GM12872 (cell line): ENCODE data around the gene SIRT6.

ENCODE experiments used
- CTCF ChIP-seq: IDR thresholded peaks from 3 replicates; pipeline ENCODE4 v1.5.1; 2011; ENCODE audit warnings: low read depth, mild to moderate bottlenecking, low read length, moderate library complexity; ENCODE audit not compliant: insufficient read depth

The SIRT6 gene

GRCh38 chr19:4217429-4218264 is 35.3 kb upstream of the SIRT6 start:
- no peak for TF ChIP-seq CTCF

- TF ChIP-seq CTCF: no peak
Measured at GRCh38 chr19:4216846-4217245, 34.5 kb upstream of the SIRT6 start.

- TF ChIP-seq CTCF: no peak
Measured at GRCh38 chr19:4215807-4216206, 33.4 kb upstream of the SIRT6 start.

GRCh38 chr19:4213116-4213515 is 30.8 kb upstream of the SIRT6 start:
- TF ChIP-seq CTCF: no peak

GRCh38 chr19:4210166-4210731 is 27.9 kb upstream of the SIRT6 start:
- no peak for TF ChIP-seq CTCF

- peak; percentile 74 for TF ChIP-seq CTCF
Measured at GRCh38 chr19:4208385-4209094, 26.2 kb upstream of the SIRT6 start.

GRCh38 chr19:4206818-4207484 is 24.6 kb upstream of the SIRT6 start:
- TF ChIP-seq CTCF: peak; percentile 56
